ENCODE data around the gene RAPGEF5.

- TF ChIP-seq CTCF (IDR thresholded peaks at IDR 0.05 in 8 of 11, conservative IDR thresholded peaks at IDR 0.05 in 3 of 11) (no peak), POLR2AphosphoS5 (IDR thresholded peaks at IDR 0.05) (no peak)
Observed at GRCh38 chr7:22331704-22332103, 25.2 kb downstream of the RAPGEF5 start.
